HCT116 (cell line): ENCODE measurements around the gene BCAR1. TPM values are rescaled to one million over a fixed set of nuclear protein-coding genes. Genes with fewer than 3 reads are reported as not detected.

Experiments
- ATAC-seq: fragments of 200-7000 bp; cut with Tn5 transposase; 2 replicates; pipeline ENCODE4 v1.9.1; 2020; ENCODE audit warnings: mild to moderate bottlenecking, moderate library complexity
- BruUV-seq: library from RNA; stranded (reverse); fragments of 400-500 nt; replicated peaks from 2 replicates; lab custom pipeline; 2021; lab: Mats Ljungman, UMichigan
- CTCF ChIA-PET: fragments of 300-600 bp; sonication (Branson Sonifier 250); formaldehyde crosslinking; loops from one replicate; lab custom pipeline; 2021; ENCODE audit warnings: antibody characterized with exemption; lab: Charles Lee
- POLR2A ChIA-PET: fragments of 300-600, 350-600 bp; sonication (Branson Sonifier 250); formaldehyde crosslinking; loops from one replicate; lab custom pipeline; 2021; ENCODE audit warnings: antibody characterized with exemption; lab: Charles Lee
- RAD21 ChIA-PET, 2 experiments: fragments of 300-600 bp; sonication (Branson Sonifier 250); formaldehyde crosslinking; loops; one replicate each; lab custom pipeline; 2023; ENCODE audit warnings: low total read pairs in 2 of 2; ENCODE audit not compliant: uncharacterized antibody in 2 of 2, unreplicated experiment in 2 of 2, low non-redundant PET in 1 of 2; lab: Charles Lee
- DNase-seq: peaks from one replicate; pipeline ENCODE4 v3.0.0-alpha.2; 2010; ENCODE audit warnings: low read depth, low spot score
- H2AFZ ChIP-seq: fragments of 200-600 bp; shearing (Covaris generic), sonication (generic); 2 replicates; pipeline ENCODE4 v1.6.1; 2017; ENCODE audit warnings: low read depth, mixed run types, mixed read lengths, antibody characterized with exemption, low read length; ENCODE audit not compliant: poor library complexity, severe bottlenecking
- H3K27ac ChIP-seq: 2 replicates; pipeline ENCODE4 v1.5.1; 2012; ENCODE audit warnings: low read depth, low read length
- H3K27me3 ChIP-seq: fragments of 200-600 bp; sonication (generic); 2 replicates; pipeline ENCODE4 v1.6.1; 2016; ENCODE audit warnings: mixed run types, low read length, mixed read lengths; ENCODE audit not compliant: insufficient read depth
- H3K36me3 ChIP-seq, 2 experiments: fragments of 200-500 bp in 1 of 2; fragments of 200-600 bp in 1 of 2; sonication (Bioruptor generic) in 1 of 2; sonication (generic) in 1 of 2; 2 replicates each; pipeline versions ENCODE4 v1.5.1 to v1.6.1; 2014 to 2016; ENCODE audit warnings: low read length in 2 of 2, inconsistent platforms in 1 of 2, mixed read lengths in 1 of 2, mixed run types in 1 of 2; ENCODE audit not compliant: insufficient read depth in 2 of 2, control insufficient read depth in 1 of 2
- H3K4me1 ChIP-seq, 2 experiments: fragments of 200-600 bp in 1 of 2; sonication (generic) in 1 of 2; 2 replicates each; pipeline versions ENCODE4 v1.5.1 to v1.6.1; 2012 to 2017; ENCODE audit warnings: low read length in 2 of 2, inconsistent platforms in 1 of 2, mild to moderate bottlenecking in 1 of 2, mixed read lengths in 1 of 2, mixed run types in 1 of 2, moderate library complexity in 1 of 2; ENCODE audit not compliant: insufficient read depth in 2 of 2, control insufficient read depth in 1 of 2
- H3K4me2 ChIP-seq: fragments of 200-600 bp; sonication (generic); 2 replicates; pipeline ENCODE4 v1.6.1; 2017; ENCODE audit warnings: mixed run types, low read length, mixed read lengths
- H3K4me3 ChIP-seq, 2 experiments: fragments of 200-600 bp in 1 of 2; sonication (generic) in 1 of 2; replicated peaks in 1 of 2; 2 replicates each; pipeline ENCODE4 v1.5.1; 2011 to 2016; ENCODE audit warnings: low read length in 2 of 2, control low read depth in 1 of 2, low read depth in 1 of 2, mild to moderate bottlenecking in 1 of 2, mixed read lengths in 1 of 2, mixed run types in 1 of 2
- H3K79me2 ChIP-seq: fragments of 200-600 bp; sonication (generic); 2 replicates; pipeline ENCODE4 v1.6.1; 2017; ENCODE audit warnings: mild to moderate bottlenecking, mixed run types, low read length, moderate library complexity, mixed read lengths; ENCODE audit not compliant: insufficient read depth
- H3K9ac ChIP-seq: fragments of 200-600 bp; sonication (generic); 2 replicates; pipeline ENCODE4 v1.6.1; 2016; ENCODE audit warnings: low read length, mixed read lengths
- H3K9me2 ChIP-seq: fragments of 200-600 bp; sonication (generic), shearing (Covaris generic); 2 replicates; pipeline ENCODE4 v1.6.1; 2017; ENCODE audit warnings: mixed run types, mild to moderate bottlenecking, moderate library complexity; ENCODE audit not compliant: insufficient read depth
- H3K9me3 ChIP-seq, 2 experiments: fragments of 200-500 bp in 1 of 2; fragments of 200-600 bp in 1 of 2; sonication (Bioruptor generic) in 1 of 2; sonication (generic) in 1 of 2; 2 replicates each; pipeline ENCODE4 v1.6.1; 2014 to 2017; ENCODE audit warnings: low read length in 2 of 2, mixed read lengths in 2 of 2, inconsistent platforms in 1 of 2, low read depth in 1 of 2, mild to moderate bottlenecking in 1 of 2, mixed run types in 1 of 2, moderate library complexity in 1 of 2; ENCODE audit not compliant: control insufficient read depth in 1 of 2, insufficient read depth in 1 of 2
- H4K20me1 ChIP-seq: fragments of 200-600 bp; sonication (generic), shearing (Covaris generic); 2 replicates; pipeline ENCODE4 v1.6.1; 2017; ENCODE audit warnings: mixed run types, mild to moderate bottlenecking, moderate library complexity; ENCODE audit not compliant: insufficient read depth
- ATF3 ChIP-seq: IDR thresholded peaks from 2 replicates; pipeline ENCODE4 v1.6.1; 2012
- CBX3 ChIP-seq: IDR thresholded peaks from 2 replicates; pipeline ENCODE4 v1.6.1; 2012; ENCODE audit warnings: low read depth
- CTCF ChIP-seq, 3 experiments: fragments of 200-600 bp in 1 of 3; sonication (generic) in 1 of 3; IDR thresholded peaks in 2 of 3; conservative IDR thresholded peaks in 1 of 3; 2 replicates each; pipeline ENCODE4 v1.5.1; 2012 to 2017; ENCODE audit warnings: low read depth in 2 of 3, low read length in 2 of 3, antibody characterized with exemption in 1 of 3, borderline replicate concordance in 1 of 3, control low read depth in 1 of 3, mild to moderate bottlenecking in 1 of 3, mixed read lengths in 1 of 3, mixed run types in 1 of 3, moderate library complexity in 1 of 3; ENCODE audit not compliant: insufficient read depth in 1 of 3
- EGR1 ChIP-seq: IDR thresholded peaks from 2 replicates; pipeline ENCODE4 v1.6.1; 2012; ENCODE audit warnings: low read depth
- EZH2 ChIP-seq: fragments of 200-600 bp; sonication (generic); IDR thresholded peaks from 2 replicates; pipeline ENCODE4 v1.6.1; 2017; ENCODE audit warnings: antibody characterized with exemption, mixed run types
- EZH2phosphoT487 ChIP-seq: fragments of 200-600 bp; IDR thresholded peaks from 2 replicates; pipeline ENCODE4 v1.6.1; 2018; ENCODE audit warnings: antibody characterized with exemption, borderline replicate concordance
- POLR2A ChIP-seq: IDR thresholded peaks from 2 replicates; pipeline ENCODE4 v1.7.0; 2011; ENCODE audit warnings: borderline replicate concordance; ENCODE audit not compliant: insufficient read depth, insufficient read length; ENCODE audit errors: extremely low read depth
- TCF7L2 ChIP-seq: IDR thresholded peaks from 2 replicates; pipeline ENCODE4 v1.7.0; 2011; ENCODE audit warnings: borderline replicate concordance, inconsistent platforms; ENCODE audit not compliant: insufficient read depth, insufficient read length; ENCODE audit errors: extremely low read depth
- YY1 ChIP-seq: IDR thresholded peaks from 2 replicates; pipeline ENCODE4 v1.6.1; 2011; ENCODE audit warnings: low read length, low read depth, moderate library complexity, mild to moderate bottlenecking; ENCODE audit not compliant: insufficient replicate concordance; ENCODE audit errors: extremely low read depth
- ZBTB33 ChIP-seq: IDR thresholded peaks from 2 replicates; pipeline ENCODE4 v1.6.1; 2011; ENCODE audit warnings: mild to moderate bottlenecking, low read length, moderate library complexity; ENCODE audit not compliant: insufficient replicate concordance; ENCODE audit errors: extremely low read depth
- intact Hi-C: fragments of 100-400 bp; cut with micrococcal nuclease; formaldehyde crosslinking; loops from 2 replicates; pipeline ENCODE4 v1.10.0; 2022
- total RNA-seq: library from RNA; stranded (reverse); gene quantifications from one replicate; pipeline ENCODE4 v1.2.1, GENCODE V29; 2021; ENCODE audit not compliant: unreplicated experiment
- TF ChIP-seq, protein P1 (sequence below): IDR thresholded peaks from 2 replicates; pipeline ENCODE4 v1.6.1; 2012; ENCODE audit warnings: low read depth

BCAR1 gene
- total RNA-seq, 1 experiment from 2014 or later = 49.6 TPM

DNA sequence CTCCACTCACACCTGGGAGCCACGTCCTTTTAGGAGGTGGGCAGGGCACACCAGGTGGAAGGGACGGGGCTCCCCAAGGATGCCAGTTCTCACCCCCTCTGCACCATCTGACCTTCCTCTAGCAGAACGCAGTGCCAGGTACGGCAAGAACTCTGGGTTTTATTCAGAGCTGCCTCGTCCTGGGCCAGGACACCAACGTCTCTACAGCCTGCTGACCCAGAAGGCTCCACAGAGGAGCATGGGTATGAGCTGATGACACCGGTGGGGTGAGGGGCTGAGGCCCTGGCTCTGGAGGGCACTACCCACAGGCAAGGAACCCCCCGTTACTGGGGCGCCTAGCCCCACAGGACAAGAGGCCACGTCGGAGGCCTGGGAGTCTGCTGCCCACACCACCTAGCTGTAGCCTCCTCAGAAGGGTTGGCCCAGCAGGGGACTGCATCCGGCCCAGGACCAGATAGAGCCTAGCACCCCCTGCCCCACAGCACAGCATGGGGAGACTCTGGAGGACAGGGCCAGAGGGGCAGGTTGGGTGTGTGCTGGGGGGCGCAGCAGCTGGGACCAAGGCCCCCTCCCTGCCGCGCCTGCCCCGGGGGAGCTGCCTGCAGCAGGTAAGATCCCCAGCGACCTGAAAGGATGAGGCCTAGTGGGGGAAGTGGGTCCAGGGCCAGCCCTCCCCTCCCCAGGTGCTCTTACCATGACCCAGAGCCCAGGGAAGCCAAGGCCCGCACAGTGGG, 13.9 kb downstream of the BCAR1 start:
- POLR2A ChIA-PET = no interaction called here
- Histone ChIP-seq H3K27ac (peak overlapping the region; percentile 5; the same call in 1 of the 2 replicates), H3K4me2 (no peak overlapping the region), H3K9me3 (no peaks in the 10 kb centered on the region), H2AFZ (no peak overlapping the region), H3K4me3 (no peak overlapping the region), H4K20me1 (no peaks in the 10 kb centered on the region)
- intact Hi-C loops = no loop called here
- no peak for TF ChIP-seq EZH2
- no peak for TF ChIP-seq CTCF (IDR thresholded peaks at IDR 0.05 in 2 of 3, conservative IDR thresholded peaks at IDR 0.05 in 1 of 3; ENCODE audit: borderline replicate concordance in 1 of 3, insufficient read depth in 1 of 3, low read depth in 2 of 3, low read length in 2 of 3)
- no peak for TF ChIP-seq YY1
- TF ChIP-seq, protein P1, sequence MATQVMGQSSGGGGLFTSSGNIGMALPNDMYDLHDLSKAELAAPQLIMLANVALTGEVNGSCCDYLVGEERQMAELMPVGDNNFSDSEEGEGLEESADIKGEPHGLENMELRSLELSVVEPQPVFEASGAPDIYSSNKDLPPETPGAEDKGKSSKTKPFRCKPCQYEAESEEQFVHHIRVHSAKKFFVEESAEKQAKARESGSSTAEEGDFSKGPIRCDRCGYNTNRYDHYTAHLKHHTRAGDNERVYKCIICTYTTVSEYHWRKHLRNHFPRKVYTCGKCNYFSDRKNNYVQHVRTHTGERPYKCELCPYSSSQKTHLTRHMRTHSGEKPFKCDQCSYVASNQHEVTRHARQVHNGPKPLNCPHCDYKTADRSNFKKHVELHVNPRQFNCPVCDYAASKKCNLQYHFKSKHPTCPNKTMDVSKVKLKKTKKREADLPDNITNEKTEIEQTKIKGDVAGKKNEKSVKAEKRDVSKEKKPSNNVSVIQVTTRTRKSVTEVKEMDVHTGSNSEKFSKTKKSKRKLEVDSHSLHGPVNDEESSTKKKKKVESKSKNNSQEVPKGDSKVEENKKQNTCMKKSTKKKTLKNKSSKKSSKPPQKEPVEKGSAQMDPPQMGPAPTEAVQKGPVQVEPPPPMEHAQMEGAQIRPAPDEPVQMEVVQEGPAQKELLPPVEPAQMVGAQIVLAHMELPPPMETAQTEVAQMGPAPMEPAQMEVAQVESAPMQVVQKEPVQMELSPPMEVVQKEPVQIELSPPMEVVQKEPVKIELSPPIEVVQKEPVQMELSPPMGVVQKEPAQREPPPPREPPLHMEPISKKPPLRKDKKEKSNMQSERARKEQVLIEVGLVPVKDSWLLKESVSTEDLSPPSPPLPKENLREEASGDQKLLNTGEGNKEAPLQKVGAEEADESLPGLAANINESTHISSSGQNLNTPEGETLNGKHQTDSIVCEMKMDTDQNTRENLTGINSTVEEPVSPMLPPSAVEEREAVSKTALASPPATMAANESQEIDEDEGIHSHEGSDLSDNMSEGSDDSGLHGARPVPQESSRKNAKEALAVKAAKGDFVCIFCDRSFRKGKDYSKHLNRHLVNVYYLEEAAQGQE = no peak
- TF ChIP-seq POLR2A = no peak
- no peak for TF ChIP-seq CBX3
- no peak for TF ChIP-seq EZH2phosphoT487
- TF ChIP-seq EGR1 = no peak
- no peak for TF ChIP-seq ZBTB33
- no peak for TF ChIP-seq ATF3
- TF ChIP-seq TCF7L2 = no peak
- TF ChIP-seq, all 23 proteins: peak for 0
- BruUV-seq = no TSS peak
- H3K27me3 ChIP-seq = no peaks in the 10 kb centered on the region
- no peaks in the 10 kb centered on the region for H3K9me2 ChIP-seq
- DNase-seq (no peak), ATAC-seq (no peak)
- no peak overlapping the region for H3K9ac ChIP-seq
- peaks cover 20 to 35% of the 10 kb centered on the region in 2 experiments for H3K4me1 ChIP-seq
- peaks cover 45% of the 10 kb centered on the region; the same call in 1 of the 2 replicates for H3K79me2 ChIP-seq
- ChIA-PET CTCF (no interaction called here), RAD21 (interaction anchor here in 1 of 2 experiments (0.6 kb wide), 1 partner anchor 22 kb away, joined by 3 read pairs; no protein-coding TSS in a partner anchor)
- peaks cover 15 to 42% of the 10 kb centered on the region in 2 experiments for H3K36me3 ChIP-seq
